ENCODE measurements around the gene ARHGEF17. TPM values are rescaled to one million over a fixed set of nuclear protein-coding genes. Genes with fewer than 3 reads are reported as not detected.

ARHGEF17 gene
- total and polyA plus RNA-seq, 3 donors from 2014 or later = 29.4 to 58.5 (median 50.1) TPM

- H3K27ac ChIP-seq = no peak overlapping the region
- no peaks in the 10 kb centered on the region for H3K36me3 ChIP-seq (ENCODE audit: low read depth, missing control alignments)
- 61 to 73% methylated on average over 3 to 6 of the region's 6 CpGs for WGBS, 2 donors
- no peaks in the 10 kb centered on the region for H3K27me3 ChIP-seq
- TF ChIP-seq POLR2A (IDR thresholded peaks at IDR 0.05) (no peak), CTCF (IDR thresholded peaks at IDR 0.05) (no peak)
- no peak for DNase-seq
- intact Hi-C loops (cut with DNase I; ENCODE audit: low total_unique reads) = loop anchor here (10.0 kb wide), 2 partner anchors 54 to 256 kb away; no protein-coding TSS in a partner anchor
- no peaks in the 10 kb centered on the region for H3K9me3 ChIP-seq
- H3K4me3 ChIP-seq = no peak overlapping the region
- H3K4me1 ChIP-seq = no peaks in the 10 kb centered on the region
Measured at GRCh38 chr11:73399159-73399590, 91.1 kb downstream of the ARHGEF17 start.

GRCh38 chr11:73399636-73400035 is 91.6 kb downstream of the ARHGEF17 start:
- H3K27me3 ChIP-seq = no peaks in the 10 kb centered on the region
- intact Hi-C loops (cut with DNase I; ENCODE audit: low total_unique reads) = loop anchor here (10.0 kb wide), 2 partner anchors 55 to 255 kb away; no protein-coding TSS in a partner anchor
- no peak for DNase-seq
- no peak for TF ChIP-seq CTCF (IDR thresholded peaks at IDR 0.05)
- no peak for TF ChIP-seq POLR2A (IDR thresholded peaks at IDR 0.05)
- H3K4me1 ChIP-seq = no peaks in the 10 kb centered on the region
- WGBS, 2 donors = 83 to 91% methylated on average over 4 of the region's 4 CpGs
- H3K27ac ChIP-seq = no peak overlapping the region
- H3K4me3 ChIP-seq = no peak overlapping the region
- no peaks in the 10 kb centered on the region for H3K9me3 ChIP-seq
- no peaks in the 10 kb centered on the region for H3K36me3 ChIP-seq (ENCODE audit: low read depth, missing control alignments)

GRCh38 chr11:73400293-73400692 is 92.2 kb downstream of the ARHGEF17 start:
- no peaks in the 10 kb centered on the region for H3K9me3 ChIP-seq
- DNase-seq = no peak
- intact Hi-C loops (cut with DNase I; ENCODE audit: low total_unique reads) = no loop called here
- H3K4me3 ChIP-seq = no peak overlapping the region
- WGBS, 2 donors = 95 to 97% methylated on average over 6 of the region's 6 CpGs
- no peak for TF ChIP-seq CTCF (IDR thresholded peaks at IDR 0.05)
- no peak for TF ChIP-seq POLR2A (IDR thresholded peaks at IDR 0.05)
- H3K27ac ChIP-seq = no peak overlapping the region
- no peaks in the 10 kb centered on the region for H3K36me3 ChIP-seq (ENCODE audit: low read depth, missing control alignments)
- no peaks in the 10 kb centered on the region for H3K27me3 ChIP-seq
- no peaks in the 10 kb centered on the region for H3K4me1 ChIP-seq

GRCh38 chr11:73401217-73401923 is 93.3 kb downstream of the ARHGEF17 start:
- 80 to 82% methylated on average over 3 of the region's 3 CpGs for WGBS, 2 donors
- no peak overlapping the region for H3K4me3 ChIP-seq
- no peaks in the 10 kb centered on the region for H3K36me3 ChIP-seq (ENCODE audit: low read depth, missing control alignments)
- H3K4me1 ChIP-seq = no peaks in the 10 kb centered on the region
- intact Hi-C loops (cut with DNase I; ENCODE audit: low total_unique reads) = no loop called here
- no peak for DNase-seq
- no peaks in the 10 kb centered on the region for H3K27me3 ChIP-seq
- no peaks in the 10 kb centered on the region for H3K9me3 ChIP-seq
- TF ChIP-seq POLR2A (IDR thresholded peaks at IDR 0.05) (no peak), CTCF (IDR thresholded peaks at IDR 0.05) (no peak)
- H3K27ac ChIP-seq = no peak overlapping the region

All from testis (tissue), 3 donors.